HepG2 (cell line): ENCODE measurements around the gene NFS1. TPM values are rescaled to one million over a fixed set of nuclear protein-coding genes. Genes with fewer than 3 reads are reported as not detected.

ENCODE experiments used
- GATAD2A ChIP-seq: IDR thresholded peaks from 2 replicates; pipeline ENCODE4 v1.6.1; 2016
- MIER3 ChIP-seq: IDR thresholded peaks from 2 replicates; pipeline ENCODE4 v1.6.1; 2016; ENCODE audit warnings: missing compliant biosample characterization, borderline replicate concordance
- MXD4 ChIP-seq: IDR thresholded peaks from 2 replicates; pipeline ENCODE4 v1.6.1; 2016; ENCODE audit warnings: mild to moderate bottlenecking, missing biosample characterization, missing genetic modification reagents
- MXI1 ChIP-seq: IDR thresholded peaks from 3 replicates; pipeline ENCODE4 v1.6.1; 2012; ENCODE audit warnings: low read depth, low read length, inconsistent platforms, borderline replicate concordance
- NAIF1 ChIP-seq: sonication (generic); formaldehyde crosslinking; IDR thresholded peaks from 2 replicates; pipeline ENCODE4 v1.5.0; 2020; ENCODE audit warnings: mild to moderate bottlenecking, missing genetic modification reagents, borderline replicate concordance
- TARDBP ChIP-seq: sonication (generic); formaldehyde crosslinking; IDR thresholded peaks from 2 replicates; pipeline ENCODE4 v1.8.0; 2022; ENCODE audit warnings: mild to moderate bottlenecking, missing genetic modification reagents
- ZNF292 ChIP-seq: sonication (generic); formaldehyde crosslinking; IDR thresholded peaks from 2 replicates; pipeline ENCODE4 v1.8.1; 2022; ENCODE audit warnings: mild to moderate bottlenecking, low read depth, missing genetic modification reagents, borderline replicate concordance
- ZNF501 ChIP-seq: sonication (generic); formaldehyde crosslinking; IDR thresholded peaks from 2 replicates; pipeline ENCODE4 v1.5.1; 2020; ENCODE audit warnings: mild to moderate bottlenecking, moderate library complexity, missing genetic modification reagents
- polyA plus RNA-seq, 8 experiments: library from polyadenylated mRNA; depleted of rRNA in 3 of 8; stranded (reverse) in 7 of 8; unstranded in 1 of 8; fragments of >200 nt; fragmentation: Illumina TruSeq in 4 of 8; extraction: Trizol in 4 of 8; gene quantifications; 2 replicates each; pipeline versions ENCODE4 v1.2.1 to v1.2.3, GENCODE V29; 2011 to 2016; ENCODE audit warnings: low read depth in 4 of 8, missing spikeins in 1 of 8, mixed read lengths in 1 of 8; ENCODE audit not compliant: insufficient read depth in 1 of 8
- total RNA-seq, 5 experiments: library from RNA; depleted of rRNA; stranded (reverse); fragments of >200 nt; fragmentation: Illumina TruSeq; extraction: Trizol; gene quantifications; 2 replicates each; pipeline ENCODE4 v1.2.3, GENCODE V29; 2016; ENCODE audit warnings: low read depth in 1 of 5
- TF ChIP-seq, protein P1 (sequence below): IDR thresholded peaks from 2 replicates; pipeline ENCODE4 v1.4.0; 2020; ENCODE audit warnings: mild to moderate bottlenecking, missing genetic modification reagents
- TF ChIP-seq, protein P2 (sequence below): IDR thresholded peaks from 2 replicates; pipeline ENCODE4 v1.6.1; 2016; ENCODE audit warnings: missing compliant biosample characterization, missing genetic modification reagents, borderline replicate concordance
- TF ChIP-seq, protein P3 (sequence below): sonication (generic); formaldehyde crosslinking; IDR thresholded peaks from 2 replicates; pipeline ENCODE4 v1.4.0; 2020; ENCODE audit warnings: missing genetic modification reagents, borderline replicate concordance

NFS1 gene
- total and polyA plus RNA-seq, 2 of the 13 experiments (the other 11 are each of a cell fraction or from before 2014, with no cell fraction given), result 65.9 to 88.1 TPM

DNA sequence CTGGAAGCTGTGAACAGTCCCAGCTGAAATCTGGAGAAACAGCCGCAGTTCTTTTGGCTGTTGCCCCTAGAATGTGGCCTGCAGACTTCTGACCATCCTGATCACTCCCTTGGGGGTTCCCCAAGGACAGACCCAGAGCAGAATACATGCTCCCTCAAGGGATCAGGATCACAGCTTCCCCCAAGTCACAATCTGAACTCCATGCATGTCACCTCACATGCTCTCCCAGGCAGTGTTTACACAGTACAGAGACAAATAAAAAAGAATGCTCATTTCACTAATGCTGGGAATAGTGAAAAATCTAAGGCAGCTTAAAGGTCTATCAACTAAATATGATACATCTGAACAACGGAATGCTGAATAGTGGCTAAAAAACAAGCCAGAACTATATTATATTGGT, 63.1 kb downstream of the NFS1 start (continued):
- TF ChIP-seq ZNF501 (CRISPR knock-in tag), result peak; percentile 60; the same call in 1 of the 2 replicates
- 0 out of 2 replicates have a peak, but pooled peaks have one; percentile 15 for TF ChIP-seq ZNF292
- TF ChIP-seq, protein P1, sequence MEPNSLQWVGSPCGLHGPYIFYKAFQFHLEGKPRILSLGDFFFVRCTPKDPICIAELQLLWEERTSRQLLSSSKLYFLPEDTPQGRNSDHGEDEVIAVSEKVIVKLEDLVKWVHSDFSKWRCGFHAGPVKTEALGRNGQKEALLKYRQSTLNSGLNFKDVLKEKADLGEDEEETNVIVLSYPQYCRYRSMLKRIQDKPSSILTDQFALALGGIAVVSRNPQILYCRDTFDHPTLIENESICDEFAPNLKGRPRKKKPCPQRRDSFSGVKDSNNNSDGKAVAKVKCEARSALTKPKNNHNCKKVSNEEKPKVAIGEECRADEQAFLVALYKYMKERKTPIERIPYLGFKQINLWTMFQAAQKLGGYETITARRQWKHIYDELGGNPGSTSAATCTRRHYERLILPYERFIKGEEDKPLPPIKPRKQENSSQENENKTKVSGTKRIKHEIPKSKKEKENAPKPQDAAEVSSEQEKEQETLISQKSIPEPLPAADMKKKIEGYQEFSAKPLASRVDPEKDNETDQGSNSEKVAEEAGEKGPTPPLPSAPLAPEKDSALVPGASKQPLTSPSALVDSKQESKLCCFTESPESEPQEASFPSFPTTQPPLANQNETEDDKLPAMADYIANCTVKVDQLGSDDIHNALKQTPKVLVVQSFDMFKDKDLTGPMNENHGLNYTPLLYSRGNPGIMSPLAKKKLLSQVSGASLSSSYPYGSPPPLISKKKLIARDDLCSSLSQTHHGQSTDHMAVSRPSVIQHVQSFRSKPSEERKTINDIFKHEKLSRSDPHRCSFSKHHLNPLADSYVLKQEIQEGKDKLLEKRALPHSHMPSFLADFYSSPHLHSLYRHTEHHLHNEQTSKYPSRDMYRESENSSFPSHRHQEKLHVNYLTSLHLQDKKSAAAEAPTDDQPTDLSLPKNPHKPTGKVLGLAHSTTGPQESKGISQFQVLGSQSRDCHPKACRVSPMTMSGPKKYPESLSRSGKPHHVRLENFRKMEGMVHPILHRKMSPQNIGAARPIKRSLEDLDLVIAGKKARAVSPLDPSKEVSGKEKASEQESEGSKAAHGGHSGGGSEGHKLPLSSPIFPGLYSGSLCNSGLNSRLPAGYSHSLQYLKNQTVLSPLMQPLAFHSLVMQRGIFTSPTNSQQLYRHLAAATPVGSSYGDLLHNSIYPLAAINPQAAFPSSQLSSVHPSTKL (CRISPR knock-in tag), result peak; percentile 47; the same call in 1 of the 2 replicates
- TF ChIP-seq MIER3 (CRISPR knock-in tag), result peak; percentile 39; the same call in 1 of the 2 replicates
- TF ChIP-seq MXD4 (CRISPR knock-in tag), result peak; percentile 36; the same call in 1 of the 2 replicates
- no peak for TF ChIP-seq NAIF1 (CRISPR knock-in tag)
- peak; percentile 33; the same call in 1 of the 2 replicates for TF ChIP-seq GATAD2A (CRISPR knock-in tag)
- TF ChIP-seq, protein P2, sequence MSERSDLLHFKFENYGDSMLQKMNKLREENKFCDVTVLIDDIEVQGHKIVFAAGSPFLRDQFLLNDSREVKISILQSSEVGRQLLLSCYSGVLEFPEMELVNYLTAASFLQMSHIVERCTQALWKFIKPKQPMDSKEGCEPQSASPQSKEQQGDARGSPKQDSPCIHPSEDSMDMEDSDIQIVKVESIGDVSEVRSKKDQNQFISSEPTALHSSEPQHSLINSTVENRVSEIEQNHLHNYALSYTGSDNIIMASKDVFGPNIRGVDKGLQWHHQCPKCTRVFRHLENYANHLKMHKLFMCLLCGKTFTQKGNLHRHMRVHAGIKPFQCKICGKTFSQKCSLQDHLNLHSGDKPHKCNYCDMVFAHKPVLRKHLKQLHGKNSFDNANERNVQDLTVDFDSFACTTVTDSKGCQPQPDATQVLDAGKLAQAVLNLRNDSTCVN, result 0 out of 2 replicates have a peak, but pooled peaks have one; percentile 18
- TF ChIP-seq, protein P3, sequence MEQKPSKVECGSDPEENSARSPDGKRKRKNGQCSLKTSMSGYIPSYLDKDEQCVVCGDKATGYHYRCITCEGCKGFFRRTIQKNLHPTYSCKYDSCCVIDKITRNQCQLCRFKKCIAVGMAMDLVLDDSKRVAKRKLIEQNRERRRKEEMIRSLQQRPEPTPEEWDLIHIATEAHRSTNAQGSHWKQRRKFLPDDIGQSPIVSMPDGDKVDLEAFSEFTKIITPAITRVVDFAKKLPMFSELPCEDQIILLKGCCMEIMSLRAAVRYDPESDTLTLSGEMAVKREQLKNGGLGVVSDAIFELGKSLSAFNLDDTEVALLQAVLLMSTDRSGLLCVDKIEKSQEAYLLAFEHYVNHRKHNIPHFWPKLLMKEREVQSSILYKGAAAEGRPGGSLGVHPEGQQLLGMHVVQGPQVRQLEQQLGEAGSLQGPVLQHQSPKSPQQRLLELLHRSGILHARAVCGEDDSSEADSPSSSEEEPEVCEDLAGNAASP (CRISPR knock-in tag), result peak; percentile 95
- 0 out of 3 replicates have a peak, but pooled peaks have one; percentile 34 for TF ChIP-seq MXI1
- peak; percentile 34; the same call in 1 of the 2 replicates for TF ChIP-seq TARDBP
